ENCODE data around the gene FBXO24. TPM values are rescaled to one million over a fixed set of nuclear protein-coding genes. Genes with fewer than 3 reads are reported as not detected.
"Not testable (repeated sequence)": the region's sequence is repeated elsewhere in the genome, so short reads cannot be mapped to it uniquely, and the experiment has no call there.

The FBXO24 gene
- total and polyA plus RNA-seq, 9 donors, result 0.33 to 2.2 (median 0.63) TPM

DNA sequence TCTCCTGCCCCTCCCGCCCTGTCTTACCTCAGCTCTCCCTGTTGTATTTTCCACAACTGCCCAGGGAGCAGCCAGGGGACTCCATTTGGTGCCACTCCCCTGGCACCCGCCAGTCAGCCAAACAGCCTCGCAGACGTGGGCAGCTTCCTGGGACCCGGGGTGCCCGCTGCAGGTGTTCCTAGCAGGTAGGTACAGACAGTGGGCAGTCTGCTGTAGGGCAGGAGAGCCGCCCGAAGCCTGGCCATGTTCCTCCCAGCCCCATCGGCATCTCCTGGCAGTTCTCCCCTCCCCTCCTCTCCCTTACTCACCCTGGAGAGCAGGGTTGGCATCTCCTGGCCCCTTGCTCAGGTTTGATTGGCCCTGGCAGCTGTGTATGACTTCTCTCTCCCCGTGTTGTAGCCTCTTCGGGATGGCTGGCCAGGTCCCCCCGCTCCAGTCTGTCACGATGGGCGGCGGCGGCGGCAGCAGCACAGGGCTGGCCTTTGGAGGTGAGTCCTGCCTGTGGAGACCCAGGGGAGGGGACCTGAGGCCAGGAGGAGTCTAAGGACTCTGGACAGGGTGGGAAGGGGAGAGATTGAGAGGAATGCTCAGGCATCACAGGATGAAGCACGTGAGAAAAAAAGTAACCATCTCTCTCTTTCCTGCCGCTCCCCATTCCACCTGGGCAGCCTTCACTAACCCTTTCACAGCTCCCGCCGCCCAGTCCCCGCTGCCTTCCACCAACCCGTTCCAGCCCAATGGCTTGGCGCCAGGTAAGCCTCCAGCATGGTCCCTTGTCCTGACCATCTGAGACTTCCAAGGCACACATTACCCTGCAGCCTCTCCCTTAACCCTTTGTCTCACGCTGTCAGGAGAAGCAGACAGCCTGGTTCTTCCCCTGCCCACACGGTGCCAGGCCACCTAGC lies 23.7 kb upstream of the FBXO24 start:
- TF ChIP-seq, protein P1, sequence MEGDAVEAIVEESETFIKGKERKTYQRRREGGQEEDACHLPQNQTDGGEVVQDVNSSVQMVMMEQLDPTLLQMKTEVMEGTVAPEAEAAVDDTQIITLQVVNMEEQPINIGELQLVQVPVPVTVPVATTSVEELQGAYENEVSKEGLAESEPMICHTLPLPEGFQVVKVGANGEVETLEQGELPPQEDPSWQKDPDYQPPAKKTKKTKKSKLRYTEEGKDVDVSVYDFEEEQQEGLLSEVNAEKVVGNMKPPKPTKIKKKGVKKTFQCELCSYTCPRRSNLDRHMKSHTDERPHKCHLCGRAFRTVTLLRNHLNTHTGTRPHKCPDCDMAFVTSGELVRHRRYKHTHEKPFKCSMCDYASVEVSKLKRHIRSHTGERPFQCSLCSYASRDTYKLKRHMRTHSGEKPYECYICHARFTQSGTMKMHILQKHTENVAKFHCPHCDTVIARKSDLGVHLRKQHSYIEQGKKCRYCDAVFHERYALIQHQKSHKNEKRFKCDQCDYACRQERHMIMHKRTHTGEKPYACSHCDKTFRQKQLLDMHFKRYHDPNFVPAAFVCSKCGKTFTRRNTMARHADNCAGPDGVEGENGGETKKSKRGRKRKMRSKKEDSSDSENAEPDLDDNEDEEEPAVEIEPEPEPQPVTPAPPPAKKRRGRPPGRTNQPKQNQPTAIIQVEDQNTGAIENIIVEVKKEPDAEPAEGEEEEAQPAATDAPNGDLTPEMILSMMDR (IDR thresholded peaks at IDR 0.05), result no peak
- no peak for TF ChIP-seq EP300 (IDR thresholded peaks at IDR 0.05)
- TF ChIP-seq POLR2A (IDR thresholded peaks at IDR 0.05), result no peak
- peak in 1 of 5 donors; percentile 46 for DNase-seq
- WGBS, 3 donors, result 87 to 89% (median 88%) methylated on average over 26 of the region's 26 CpGs
- intact Hi-C loops (cut with DNase I), result loop anchor here (5.0 kb wide), 4 partner anchors 90 to 130 kb away; partner anchors contain the start of gene GIGYF1 (in 1 of the 4)
- H3K4me3 ChIP-seq, result no peak overlapping the region
- H3K36me3 ChIP-seq, result no peaks in the 10 kb centered on the region
- no peaks in the 10 kb centered on the region for H3K27me3 ChIP-seq
- peaks cover 6% of the 10 kb centered on the region for H3K4me1 ChIP-seq (ENCODE audit: insufficient read depth)
- H3K27ac ChIP-seq, result no peak overlapping the region
- no peaks in the 10 kb centered on the region for H3K9me3 ChIP-seq

DNA sequence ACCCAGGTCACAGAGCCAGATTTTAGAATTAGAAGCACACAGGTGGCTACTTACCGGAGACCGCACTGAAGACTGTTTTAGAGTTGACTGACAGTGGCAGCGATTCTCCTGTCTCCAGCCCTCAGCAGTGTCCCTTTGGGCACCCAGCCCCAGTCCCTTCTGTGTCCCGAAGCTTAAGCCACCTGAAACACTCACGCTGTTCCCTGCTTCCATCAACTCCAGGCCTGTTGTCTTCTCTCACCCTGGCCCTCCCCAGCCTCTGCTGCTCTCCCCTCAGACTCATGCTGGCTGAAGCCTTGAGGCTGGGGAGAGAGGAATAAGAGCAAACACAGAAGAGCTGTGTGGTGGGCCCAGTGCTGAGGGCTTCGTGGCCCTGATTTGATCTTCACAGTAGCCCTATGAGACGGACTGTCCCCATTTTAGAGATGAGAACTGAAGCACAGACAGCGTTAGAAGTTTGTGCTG lies 23.0 kb upstream of the FBXO24 start:
- no peak for DNase-seq
- intact Hi-C loops (cut with DNase I), result loop anchor here (5.0 kb wide), 4 partner anchors 91 to 129 kb away; partner anchors contain the start of gene GIGYF1 (in 1 of the 4)
- WGBS, 3 donors, result 91 to 96% (median 91%) methylated on average over 8 of the region's 8 CpGs
- no peak overlapping the region for H3K4me3 ChIP-seq
- TF ChIP-seq EP300 (IDR thresholded peaks at IDR 0.05) (no peak), POLR2A (IDR thresholded peaks at IDR 0.05) (no peak)
- TF ChIP-seq, protein P1 (IDR thresholded peaks at IDR 0.05), result no peak
- no peaks in the 10 kb centered on the region for H3K36me3 ChIP-seq
- peaks cover 11% of the 10 kb centered on the region for H3K4me1 ChIP-seq (ENCODE audit: insufficient read depth)
- H3K9me3 ChIP-seq, result no peaks in the 10 kb centered on the region
- no peaks in the 10 kb centered on the region for H3K27me3 ChIP-seq
- no peak overlapping the region for H3K27ac ChIP-seq

DNA sequence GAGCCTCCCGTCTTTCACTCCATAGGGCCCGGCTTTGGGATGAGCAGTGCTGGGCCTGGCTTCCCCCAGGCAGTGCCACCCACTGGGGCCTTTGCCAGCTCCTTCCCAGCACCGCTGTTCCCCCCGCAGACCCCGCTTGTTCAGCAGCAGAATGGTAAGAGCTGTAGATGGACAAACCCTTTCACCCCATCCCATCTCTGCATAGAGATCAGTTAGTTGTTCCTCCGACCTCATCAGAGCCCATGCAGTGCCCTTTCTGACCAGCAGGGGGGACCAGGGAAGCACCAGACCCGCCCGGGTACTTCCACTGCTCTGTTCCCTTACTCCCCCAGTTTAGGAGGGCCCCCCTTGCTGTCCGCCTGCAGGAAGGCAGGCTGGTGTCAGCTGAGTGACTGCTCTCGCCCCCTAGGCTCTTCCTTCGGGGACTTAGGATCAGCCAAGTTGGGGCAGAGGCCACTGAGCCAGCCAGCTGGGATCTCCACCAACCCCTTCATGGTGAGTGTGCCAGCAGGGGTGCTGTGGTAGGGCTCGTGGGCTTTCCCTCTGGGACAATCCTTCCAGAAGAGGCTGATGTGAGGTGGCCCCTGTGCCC lies 22.2 kb upstream of the FBXO24 start:
- Histone ChIP-seq H3K4me1 (ENCODE audit: insufficient read depth) (peaks cover 15% of the 10 kb centered on the region), H3K36me3 (no peaks in the 10 kb centered on the region), H3K27ac (peak overlapping the region in 1 of 2 donors; percentile 18), H3K9me3 (no peaks in the 10 kb centered on the region), H3K4me3 (no peak overlapping the region), H3K27me3 (no peaks in the 10 kb centered on the region)
- DNase-seq, result peak; percentile 74 to 88 (median 85)
- intact Hi-C loops (cut with DNase I), result loop anchor here (5.0 kb wide), 4 partner anchors 92 to 128 kb away; partner anchors contain the start of gene GIGYF1 (in 1 of the 4)
- WGBS, 3 donors, result 36 to 42% (median 41%) methylated on average over 11 to 12 of the region's 12 CpGs
- TF ChIP-seq EP300 (IDR thresholded peaks at IDR 0.05), result no peak
- TF ChIP-seq, protein P1 (IDR thresholded peaks at IDR 0.05), result peak; percentile 79 to 90 (median 87)

DNA sequence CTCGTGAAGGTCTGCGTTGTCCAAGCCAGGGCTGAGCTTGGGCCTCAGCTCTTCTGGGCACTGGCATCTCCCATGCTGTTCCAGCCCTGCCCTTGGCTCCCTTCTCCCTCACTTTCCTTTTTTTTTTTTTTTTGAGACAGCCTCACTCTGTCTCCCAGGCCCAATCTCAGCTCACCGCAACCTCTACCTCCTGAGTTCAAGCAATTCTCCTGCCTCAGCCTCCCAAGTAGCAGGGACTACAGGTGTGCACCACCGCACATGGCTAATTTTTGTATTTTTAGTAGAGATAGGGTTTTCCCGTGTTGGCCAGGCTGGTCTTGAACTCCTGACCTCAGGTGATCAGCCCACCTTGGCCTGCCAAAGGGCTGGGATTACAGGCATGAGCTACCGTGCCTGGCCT lies 21.7 kb upstream of the FBXO24 start:
- not testable (repeated sequence) for H3K4me3 ChIP-seq, H3K36me3 ChIP-seq, H3K27me3 ChIP-seq, H3K9me3 ChIP-seq, DNase-seq
- 82 to 86% (median 85%) methylated on average over 6 of the region's 6 CpGs for WGBS, 3 donors
- Histone ChIP-seq H3K4me1 (ENCODE audit: insufficient read depth) (peaks cover 15% of the 10 kb centered on the region), H3K27ac (peak overlapping the region in 1 of 2 donors; percentile 18)
- intact Hi-C loops (cut with DNase I), result loop anchor here (5.0 kb wide), 4 partner anchors 92 to 128 kb away; partner anchors contain the start of gene GIGYF1 (in 1 of the 4)
